Stimulated activated naive CD8-positive, alpha-beta T cell treated with anti-CD3 and anti-CD28 coated beads, Interleukin-15, Interleukin-2, amounts not matched to agents 100 U/mL and 50 U/mL, for 24 hours (primary cell): ENCODE data around the gene EPHA2.
"Not testable (repeated sequence)": the region's sequence is repeated elsewhere in the genome, so short reads cannot be mapped to it uniquely, and the experiment has no call there.

Source experiments
- ATAC-seq: fragments of 150-1000 bp; cut with Tn5 transposase; one replicate; pipeline ENCODE4 v1.10.0; 2021
- DNase-seq: peaks from one replicate; pipeline ENCODE4 v3.0.0; 2021

Gene EPHA2

DNA sequence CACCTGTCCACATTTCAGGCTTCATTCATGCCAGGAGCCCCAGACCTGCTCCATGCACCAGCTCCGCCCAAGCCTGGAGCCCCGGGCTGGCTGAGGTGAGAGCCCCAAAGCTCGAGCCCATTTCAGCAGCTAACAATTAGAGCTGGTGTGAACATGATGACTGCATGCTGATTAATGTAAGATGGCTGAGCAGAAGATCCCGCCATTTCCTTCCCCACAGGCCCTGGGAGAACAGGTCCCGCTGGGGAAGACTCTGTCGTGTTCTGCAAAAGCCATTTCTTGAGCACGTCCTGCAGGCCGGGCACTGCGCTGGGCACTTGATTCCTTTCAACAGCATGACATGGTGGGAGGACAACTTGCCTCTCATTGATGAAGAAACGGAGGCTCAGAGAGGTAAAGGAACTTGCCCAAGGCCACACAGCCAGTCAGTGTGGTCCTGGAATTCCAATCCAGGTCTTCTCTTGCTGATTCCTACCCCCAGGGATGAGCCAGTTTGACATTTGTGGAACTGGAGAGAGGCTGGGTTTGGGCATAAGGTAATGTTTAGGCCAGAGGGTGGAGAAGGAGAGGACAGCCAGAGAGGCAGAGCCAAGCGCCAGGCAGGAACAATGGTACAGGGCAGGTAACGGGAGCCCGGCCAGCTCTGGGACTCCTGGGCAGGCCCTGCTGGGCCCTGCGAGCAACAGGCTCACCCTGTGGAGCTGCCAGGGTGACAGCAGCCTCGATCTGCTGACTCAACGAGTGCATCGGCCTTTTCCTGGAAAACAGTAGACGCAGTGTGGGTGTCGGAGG is 28.1 kb upstream of the EPHA2 start:
- ATAC-seq (no peak), DNase-seq (no peak)

DNA sequence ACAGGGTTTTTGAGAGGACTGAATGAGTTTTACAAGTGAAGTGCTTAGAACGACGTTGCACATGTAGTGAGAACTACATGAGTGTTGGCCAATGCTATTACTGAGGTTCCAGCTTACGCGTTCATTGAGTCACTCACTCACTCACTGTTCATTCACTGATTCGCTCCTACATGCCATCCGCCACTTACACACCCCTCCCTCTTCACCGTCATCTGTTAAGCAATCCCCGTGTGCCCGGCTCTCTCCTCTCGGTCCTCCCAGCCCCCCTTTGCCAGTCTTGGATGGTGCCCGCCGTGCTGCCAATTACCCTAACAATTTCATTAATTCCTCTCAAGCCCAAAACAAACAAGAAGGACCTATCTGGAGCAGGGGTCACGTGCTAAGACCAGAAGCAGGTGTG is 27.3 kb upstream of the EPHA2 start:
- DNase-seq (no peak), ATAC-seq (no peak)

DNA sequence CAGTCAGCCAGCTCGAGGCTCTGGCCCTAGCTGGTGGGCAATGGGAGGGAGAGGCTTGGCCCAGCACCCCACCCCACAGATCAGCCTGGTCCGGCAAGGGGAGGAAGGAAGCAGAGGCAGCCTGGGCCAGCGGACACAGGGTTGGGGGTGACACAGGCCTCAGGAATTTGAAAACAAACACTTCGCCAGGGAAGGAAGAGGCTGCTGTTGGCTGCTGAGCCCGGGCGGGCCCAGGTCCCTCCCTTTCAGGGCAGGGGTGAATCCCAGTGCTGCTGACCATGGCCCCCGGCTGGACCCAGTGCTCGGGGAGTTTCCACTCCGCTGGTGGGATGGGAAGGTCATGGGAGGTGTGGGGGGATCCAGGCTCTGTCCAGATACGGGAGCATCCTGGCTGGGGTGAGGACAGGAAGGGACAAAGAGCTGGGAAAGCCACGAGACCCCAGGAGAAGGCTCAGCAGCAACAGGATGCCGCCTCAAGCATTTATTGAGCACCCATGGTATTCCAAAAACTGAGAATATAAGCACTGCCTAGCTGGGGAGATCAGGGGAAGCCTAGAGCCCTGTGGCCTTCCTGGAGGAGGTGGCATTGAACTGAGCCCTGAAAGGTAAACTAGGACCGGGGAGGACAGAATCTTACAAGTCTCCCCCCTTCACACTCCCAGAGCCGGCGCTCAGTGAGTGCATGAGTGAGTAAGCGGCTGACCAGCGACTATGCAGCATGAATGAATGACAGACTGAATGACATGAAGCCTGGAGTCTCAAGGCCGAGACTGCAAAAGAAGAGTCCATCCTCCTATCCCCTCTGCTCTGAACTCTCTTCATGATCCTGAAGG is 26.2 kb upstream of the EPHA2 start:
- DNase-seq, result no peak
- no peak for ATAC-seq

DNA sequence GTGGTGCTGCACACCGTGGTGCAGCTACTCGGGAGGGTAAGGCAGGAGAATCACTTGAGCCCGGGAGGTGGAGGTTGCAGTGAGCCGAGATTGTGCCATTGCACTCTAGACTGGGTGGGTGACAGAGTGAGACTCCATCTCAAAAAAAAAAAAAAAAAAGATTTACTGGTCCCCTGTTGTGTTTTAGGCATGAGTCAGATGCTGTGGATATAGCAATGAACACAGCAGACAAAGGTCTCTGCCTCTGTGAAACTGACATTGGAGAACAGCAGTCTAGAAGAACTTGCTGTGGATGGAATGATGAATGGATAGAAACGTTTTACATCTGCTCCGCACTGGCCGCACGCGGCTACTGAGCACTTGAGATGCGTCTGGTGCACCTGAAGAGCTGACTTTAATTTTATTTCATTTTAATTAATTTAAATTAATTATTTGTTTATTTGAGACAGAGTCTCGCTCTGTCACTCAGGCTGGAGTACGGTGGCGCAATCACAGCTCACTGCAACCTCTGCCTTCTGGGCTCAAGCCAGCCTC is 24.5 kb upstream of the EPHA2 start:
- DNase-seq (no peak), ATAC-seq (no peak)

DNA sequence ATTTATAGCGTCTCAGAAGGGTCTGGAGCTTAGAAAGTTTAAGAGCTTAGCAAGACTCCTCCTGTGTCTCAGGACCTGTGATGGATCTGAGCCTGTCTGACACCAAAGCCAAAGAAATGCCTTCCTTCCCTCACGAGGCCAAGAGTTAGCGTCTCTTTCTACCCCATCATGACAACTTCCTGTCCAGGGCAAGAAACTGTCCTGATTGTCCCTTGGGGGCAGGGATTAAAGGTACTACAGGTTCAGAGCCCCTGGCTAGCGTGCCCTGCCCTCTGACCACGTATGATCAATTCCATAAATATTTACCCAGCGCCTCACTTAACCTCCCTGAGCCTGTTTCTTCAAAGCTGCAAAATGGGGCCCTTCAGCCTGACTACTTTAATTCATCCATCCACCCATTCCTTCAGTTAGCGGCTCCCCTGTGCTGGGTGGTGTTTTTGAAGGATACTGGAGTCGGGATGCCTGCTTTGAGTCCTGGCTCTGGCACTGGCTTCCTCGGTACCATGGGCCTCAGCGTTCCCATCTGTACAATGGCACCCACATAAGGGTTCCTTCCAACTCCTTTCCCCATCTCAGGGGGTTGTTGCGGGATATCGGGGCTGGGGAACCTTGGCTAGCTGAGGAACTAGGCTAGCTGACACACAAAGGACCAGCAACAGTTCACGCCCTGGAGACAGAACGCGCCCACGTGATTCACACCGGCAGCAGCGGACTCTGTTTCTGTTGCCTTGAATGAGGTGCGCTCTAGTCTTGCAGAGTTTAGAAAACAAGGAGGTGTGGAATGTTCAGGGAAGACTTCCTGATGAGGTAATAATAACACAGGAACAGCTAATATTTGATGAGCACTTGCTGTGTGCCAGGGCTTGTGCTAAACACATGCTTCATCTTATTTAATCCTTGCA is 23.0 kb upstream of the EPHA2 start:
- no peak for ATAC-seq
- no peak for DNase-seq

DNA sequence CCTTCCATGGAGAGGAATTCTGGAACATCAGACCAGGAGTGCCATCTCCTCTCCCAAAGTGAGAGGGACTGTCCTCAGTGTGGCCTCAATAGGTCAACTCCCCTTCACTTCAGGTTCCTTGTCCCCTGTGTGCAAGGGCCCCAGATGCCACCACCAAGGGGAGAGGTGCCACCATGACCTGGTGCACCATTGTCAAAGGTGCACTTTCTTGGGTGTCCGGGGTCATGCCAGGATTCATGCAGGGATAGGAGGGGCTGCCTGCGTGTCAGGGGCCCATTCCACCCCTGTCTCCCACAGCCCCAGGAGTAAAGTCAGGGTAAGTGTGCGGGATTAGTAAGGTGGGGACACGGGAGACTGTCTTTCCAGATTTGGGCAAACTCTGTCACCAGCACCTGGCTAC is 21.4 kb upstream of the EPHA2 start:
- DNase-seq, result no peak
- no peak for ATAC-seq

DNA sequence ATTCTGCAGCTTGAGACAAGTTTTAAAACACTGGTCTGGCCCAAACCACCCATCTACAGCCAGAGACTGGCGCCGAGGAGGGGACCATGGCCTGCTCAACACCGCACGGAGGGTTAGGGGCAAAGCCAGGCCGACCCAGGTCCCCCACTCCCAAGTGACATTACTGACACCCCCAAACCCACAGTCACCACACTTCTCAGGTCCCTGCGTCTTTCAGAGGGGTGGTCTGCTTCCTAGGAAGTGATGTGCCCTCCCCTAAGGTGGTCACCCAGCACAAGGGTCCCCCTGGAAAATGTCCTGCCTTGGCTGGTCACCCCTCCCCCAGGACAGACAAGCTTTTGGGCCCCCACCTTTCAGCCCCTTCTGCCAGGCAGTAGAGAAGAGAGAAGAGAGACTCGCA is 20.8 kb upstream of the EPHA2 start:
- no peak for ATAC-seq

DNA sequence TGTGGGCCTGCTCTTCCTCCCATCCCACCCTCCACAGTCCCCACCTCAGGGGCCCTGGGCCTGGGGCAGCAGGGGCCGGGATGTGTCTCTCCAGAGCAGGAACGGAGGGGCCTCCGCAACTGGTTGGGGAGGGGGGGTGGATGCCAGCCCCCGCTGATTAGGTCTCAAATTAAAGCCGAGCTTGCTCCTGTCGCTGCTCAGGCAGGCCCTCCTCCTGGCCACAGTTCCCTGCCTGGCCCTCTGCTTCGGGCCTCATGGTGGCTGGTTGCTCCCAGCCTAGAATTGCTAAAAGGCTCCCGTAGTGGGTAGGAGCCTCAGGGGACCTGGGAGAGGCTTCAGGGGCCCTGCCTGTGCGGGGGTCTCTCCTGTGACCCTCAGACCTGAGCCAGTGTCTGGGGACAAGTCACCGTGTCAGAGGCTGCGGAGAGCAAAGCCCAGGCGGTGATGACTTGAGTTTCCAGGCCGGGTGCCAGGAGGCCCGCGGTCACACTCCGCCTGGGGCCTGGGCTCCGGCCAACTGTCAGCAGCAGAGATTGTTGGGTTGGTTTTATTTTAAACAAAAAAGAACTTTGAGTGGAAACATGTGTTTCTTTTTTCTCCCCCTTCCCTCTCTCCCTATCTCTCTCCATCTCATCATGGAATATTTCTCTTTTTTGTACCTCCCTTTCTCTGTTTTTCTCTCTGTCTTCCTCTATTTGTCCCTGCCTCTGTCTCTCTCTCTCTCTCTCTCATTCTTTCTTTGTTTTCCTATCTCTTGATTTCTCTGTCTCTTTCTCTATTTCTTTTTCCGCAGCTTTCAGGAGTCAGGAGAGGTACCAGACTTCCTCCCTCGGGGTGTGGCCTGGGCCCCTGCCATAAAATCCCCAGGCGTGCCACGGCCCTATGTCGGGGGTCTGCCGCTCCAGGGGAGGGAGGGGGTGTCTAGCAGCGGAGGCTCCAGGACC is 20.0 kb upstream of the EPHA2 start:
- ATAC-seq (no peak), DNase-seq (no peak)

More for the DNA sequence above, 20.8 kb upstream of the EPHA2 start:
- DNase-seq, result no peak

DNA sequence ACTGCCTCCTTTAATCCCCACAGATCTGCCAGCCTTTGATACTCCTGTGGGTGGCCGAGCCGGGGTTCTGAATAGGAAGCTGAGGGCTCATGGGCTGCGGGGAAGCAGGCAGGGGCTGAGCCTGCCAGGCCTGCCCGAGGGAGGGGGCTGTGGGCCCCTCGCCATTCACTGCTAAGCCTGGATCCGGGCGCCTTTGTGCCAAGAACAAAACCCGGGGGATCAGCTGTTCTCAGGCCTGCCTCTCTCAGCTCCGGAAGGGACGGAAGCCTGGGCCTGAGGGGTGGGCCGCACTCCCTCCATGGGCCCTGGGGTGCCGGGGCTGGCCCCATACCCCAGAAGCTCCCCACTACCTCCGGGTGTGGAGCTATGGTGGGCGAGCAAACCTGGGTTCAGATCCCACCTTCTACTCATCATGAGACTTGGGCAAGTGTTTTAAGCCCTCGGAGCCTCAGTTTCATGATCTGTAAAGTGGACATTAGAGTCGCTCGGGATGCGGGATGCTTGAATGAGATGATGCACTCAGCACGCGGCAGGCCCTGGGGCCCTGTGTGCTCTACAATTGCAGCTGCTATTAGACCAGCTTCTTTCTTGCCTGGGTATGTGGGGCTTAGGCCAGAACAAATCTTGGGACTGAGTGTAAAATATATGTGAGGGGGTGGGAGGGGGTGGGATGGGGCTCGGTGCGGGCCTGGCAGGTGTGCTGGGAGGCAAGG is 19.2 kb upstream of the EPHA2 start:
- no peak for DNase-seq
- ATAC-seq, result no peak

DNA sequence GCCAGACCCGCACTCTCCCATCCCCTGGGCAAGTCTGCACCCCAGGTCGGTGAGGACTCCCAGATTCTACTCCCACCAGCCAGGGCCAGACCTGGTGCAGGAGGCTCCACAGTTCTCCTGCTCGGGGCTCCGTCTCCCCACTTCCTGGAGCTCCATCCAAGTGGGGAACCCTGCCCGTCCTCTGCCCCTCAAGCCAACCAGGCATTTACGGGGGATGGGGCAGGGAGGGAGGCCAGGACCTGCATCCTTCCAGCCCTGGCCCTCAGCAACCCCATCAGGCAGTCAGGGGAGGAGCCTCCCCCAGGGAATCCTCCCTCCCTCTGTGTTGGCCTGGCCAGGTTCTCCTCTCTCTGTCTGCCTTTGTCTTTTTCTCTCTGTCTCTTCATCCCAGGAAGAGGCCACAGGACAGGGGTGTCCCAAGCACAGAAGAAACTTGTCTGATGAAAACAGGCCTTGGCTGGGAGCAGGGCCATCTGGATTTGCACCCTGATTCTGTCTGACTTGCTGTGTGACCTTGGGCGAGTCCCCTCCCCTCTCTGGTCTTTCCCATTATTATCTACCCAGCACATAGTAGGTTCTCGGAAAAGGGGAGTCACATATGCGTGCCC is 18.5 kb upstream of the EPHA2 start:
- no peak for ATAC-seq
- DNase-seq, result no peak

DNA sequence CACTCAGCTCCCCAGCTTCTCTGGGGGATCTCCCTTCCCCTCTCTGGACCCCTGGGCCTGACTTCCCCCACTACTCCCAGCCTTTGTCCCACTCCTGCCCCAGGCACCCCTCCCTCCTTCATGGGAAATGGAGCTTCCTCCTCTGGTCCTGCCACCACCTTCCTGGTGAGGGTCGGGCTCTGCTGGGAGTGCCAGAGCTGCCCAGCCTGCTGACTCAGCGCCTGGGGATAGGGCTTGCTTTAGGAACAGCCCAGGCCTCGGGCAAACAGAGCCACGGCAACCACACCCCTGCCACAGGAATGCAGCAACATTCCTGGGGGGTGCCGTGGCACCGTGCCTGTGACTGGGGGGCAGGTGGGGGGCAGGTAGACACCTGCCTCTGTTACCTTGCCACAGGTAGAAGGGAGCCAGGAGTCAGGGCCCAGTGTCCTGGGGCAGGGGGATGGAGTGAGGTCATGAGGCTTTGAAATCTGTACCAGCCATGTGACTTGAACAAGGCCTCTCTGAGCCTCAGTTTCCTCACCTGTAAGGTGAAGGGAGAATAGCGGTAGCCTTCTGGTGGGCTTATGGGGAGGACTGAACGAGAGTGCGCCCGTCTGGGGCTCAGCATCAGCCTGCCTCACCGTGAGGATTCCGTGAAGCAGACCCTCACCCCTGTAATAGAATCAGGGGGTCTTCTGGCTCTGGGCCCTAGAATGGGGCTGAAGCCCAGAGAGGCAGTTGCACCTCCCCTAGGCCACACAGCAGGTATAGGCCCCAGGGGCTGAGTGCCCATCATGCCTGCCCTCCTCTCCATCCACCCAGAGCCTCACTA is 17.8 kb upstream of the EPHA2 start:
- DNase-seq, result no peak

DNA sequence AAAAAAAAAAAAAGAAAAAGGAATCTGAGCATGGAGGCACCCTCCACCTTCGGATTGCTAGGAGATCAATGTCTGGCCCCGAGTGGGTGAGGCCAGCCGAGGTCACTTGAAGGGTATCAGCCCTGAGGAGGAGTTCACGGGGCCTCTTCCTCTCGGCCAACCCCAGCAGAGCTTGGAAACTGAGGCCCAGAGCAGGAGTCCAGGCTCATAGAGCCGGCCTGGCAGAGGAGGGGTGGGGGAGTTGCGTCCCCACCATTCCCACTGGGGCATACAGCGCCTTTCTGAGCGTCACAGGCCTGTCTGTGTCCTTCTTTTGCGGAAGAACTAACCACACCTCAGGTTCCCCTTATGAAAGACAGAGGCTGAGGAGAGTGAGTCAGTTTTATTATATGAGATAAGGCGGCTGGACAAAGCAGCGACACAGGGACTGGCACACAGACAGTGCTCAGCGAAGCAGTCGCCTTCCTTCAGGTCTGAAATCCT is 17.1 kb upstream of the EPHA2 start:
- ATAC-seq, result no peak
- DNase-seq, result no peak

More for the DNA sequence above, 17.8 kb upstream of the EPHA2 start:
- ATAC-seq, result no peak

DNA sequence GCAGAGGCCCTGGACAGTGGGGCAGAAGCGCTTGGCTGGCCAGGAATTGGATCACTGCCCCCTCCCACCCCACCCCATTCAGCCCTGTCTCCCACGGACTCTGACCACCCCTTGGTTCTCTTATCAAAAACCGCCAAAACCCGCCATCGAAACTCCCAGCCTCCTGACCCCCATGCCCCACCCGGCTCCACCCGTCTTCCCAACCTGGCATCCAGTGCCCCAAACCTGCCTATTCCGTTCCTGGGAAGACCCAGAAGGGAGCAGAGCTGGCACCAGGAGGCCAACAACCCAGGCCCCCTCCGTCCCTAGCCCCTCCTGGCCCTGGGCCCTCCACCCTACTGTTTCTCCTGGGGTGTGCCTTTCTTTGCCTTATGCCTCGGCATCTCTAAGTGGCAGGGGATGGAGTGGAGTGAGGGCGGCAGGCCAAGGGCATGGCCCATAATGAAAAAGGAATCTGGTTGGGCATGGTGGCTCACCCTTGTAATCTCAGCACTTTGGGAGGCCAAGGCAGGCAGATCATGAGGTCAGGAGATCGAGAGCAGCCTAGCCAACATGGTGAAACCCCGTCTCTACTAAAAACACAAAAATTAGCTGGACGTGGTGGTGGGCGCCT is 16.5 kb upstream of the EPHA2 start:
- DNase-seq (no peak), ATAC-seq (no peak)

DNA sequence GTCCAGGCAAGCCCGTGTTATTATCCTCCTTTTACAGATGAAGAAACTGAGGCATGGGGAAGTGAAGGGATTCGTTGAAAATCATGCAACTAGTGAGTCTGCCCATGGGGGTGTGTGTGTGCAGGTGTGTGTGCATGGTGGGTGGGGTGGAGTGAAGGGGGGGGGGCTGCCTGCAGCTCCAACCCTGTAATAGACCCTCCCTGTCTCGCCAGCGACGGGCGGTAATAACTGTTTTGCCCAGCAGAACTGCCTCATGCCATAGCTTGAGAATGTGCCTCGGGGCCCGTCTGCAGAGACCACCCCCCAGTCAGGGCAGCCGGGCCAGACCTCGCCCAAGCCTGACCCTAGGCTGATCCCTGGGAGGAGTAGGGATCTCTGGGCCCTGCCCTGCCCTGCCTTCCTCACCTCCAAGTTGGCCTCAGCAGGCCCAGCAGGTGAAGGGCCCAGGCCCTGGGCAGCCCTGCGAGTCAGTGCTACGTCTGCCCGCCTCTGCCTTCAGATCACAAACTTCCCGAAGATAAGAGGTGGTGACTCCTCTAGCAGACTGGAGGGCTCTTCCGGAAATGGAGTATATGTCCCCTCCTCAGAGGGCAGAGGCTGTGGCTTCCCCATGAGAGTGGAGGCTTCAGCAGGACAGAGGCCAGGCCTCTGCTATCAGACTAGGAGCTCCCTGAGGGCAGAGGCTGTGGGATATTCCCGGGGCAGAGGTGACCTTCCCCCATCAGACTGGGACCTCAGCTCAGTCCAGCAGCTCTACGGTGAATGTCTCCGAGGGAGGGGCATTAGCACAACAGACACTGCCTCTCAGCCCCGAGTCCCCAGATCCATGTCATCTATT is 15.7 kb upstream of the EPHA2 start:
- DNase-seq (no peak), ATAC-seq (no peak)

DNA sequence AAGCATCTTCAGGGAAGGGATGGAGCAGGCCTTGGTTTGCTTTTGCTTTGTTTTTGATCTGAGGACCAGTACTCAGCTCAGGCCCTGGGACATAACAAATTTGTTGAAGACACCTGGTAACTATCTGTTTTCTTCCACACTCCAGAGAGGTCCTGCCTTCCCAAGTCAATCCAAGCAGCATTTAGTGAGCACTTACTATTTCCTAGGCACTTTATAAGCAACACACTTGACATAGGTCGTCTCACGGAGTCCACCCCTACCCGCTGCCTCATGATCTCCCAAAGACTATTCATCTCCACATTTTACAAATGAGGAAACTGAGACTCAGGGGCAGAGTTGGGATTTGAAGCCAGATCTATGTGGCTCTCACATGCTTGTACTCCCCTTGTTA is 14.4 kb upstream of the EPHA2 start:
- no peak for ATAC-seq

DNA sequence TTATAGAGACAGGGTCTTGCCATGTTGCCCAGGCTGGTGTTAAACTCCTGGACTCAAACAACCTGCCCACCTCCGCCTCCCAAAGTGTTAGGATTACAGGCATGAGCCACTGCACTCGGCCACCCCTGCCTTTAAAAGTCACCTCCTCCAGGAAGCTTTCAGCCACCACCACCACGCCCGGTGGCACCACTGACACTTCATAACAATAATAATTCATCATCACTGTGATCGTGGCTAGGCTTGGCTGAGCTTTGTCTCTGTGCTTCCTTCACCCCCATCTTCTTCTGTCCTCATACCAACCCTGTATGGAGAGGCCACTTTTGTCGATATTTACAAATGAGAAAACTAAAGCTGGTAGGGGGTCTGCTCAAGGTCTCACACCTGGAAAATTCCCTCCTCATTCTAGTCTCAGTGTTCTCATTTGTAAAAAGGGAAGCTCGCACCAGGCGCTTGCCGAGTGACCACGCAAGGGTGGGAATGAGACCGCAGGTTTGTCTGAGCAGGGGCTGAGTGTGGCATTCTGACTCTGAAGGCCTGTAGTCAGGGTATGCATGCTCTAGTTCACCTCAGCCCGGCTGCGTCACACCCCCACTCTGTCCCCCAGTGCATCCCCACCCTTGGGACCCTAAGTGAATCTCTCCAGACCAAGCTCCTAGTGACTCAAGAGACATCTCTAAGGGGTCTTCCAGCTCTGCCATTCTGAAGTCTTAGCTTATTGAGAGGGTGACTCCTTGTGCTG is 12.9 kb upstream of the EPHA2 start:
- ATAC-seq, result no peak
- DNase-seq, result peak; percentile 31

More for the DNA sequence above, 14.4 kb upstream of the EPHA2 start:
- DNase-seq, result no peak

DNA sequence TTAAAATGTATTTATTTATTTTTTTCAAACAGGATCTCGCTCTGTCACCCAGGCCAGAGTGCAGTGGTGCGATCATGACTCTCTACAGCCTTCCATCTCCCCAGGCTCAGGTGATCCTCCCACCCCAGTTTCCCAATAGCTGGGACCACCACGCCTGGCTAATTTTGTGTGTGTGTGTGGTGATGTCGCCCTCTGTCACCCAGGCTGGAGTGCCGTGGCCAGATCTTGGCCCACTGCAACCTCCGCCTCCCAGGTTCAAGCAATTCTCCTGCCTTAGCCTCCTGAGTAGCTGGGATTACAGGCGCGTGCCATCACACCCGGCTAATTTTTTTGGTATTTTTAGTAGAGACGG is 12.3 kb upstream of the EPHA2 start:
- not testable (repeated sequence) for DNase-seq, ATAC-seq
